ENCODE results near the gene BEST1.

DNA sequence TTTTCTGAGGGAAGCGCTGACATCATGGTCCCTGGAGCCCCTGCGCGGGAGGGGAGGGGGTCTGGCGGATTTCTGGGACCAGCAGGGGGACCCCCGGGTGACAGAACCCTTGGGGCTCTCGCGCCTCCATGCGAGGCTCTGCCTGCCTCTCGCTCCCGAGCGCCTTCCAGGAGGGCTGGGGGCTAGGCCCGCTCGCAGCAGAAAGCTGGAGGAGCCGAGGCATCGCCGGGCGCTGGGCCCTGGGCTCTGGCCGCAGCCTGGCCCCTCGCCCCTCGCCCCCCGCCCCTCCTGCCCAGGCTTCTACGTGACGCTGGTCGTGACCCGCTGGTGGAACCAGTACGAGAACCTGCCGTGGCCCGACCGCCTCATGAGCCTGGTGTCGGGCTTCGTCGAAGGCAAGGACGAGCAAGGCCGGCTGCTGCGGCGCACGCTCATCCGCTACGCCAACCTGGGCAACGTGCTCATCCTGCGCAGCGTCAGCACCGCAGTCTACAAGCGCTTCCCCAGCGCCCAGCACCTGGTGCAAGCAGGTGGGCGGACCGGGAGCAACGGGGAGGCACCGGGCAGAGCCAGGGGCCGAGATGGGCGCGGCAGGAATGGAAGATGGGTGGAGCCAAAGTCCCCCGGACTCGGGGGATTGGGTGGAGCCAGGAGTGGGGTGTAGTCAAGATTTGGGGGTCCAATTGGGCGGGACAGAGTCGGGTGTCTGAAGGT, 5.4 kb downstream of the BEST1 start:
- TF ChIP-seq, protein P1, sequence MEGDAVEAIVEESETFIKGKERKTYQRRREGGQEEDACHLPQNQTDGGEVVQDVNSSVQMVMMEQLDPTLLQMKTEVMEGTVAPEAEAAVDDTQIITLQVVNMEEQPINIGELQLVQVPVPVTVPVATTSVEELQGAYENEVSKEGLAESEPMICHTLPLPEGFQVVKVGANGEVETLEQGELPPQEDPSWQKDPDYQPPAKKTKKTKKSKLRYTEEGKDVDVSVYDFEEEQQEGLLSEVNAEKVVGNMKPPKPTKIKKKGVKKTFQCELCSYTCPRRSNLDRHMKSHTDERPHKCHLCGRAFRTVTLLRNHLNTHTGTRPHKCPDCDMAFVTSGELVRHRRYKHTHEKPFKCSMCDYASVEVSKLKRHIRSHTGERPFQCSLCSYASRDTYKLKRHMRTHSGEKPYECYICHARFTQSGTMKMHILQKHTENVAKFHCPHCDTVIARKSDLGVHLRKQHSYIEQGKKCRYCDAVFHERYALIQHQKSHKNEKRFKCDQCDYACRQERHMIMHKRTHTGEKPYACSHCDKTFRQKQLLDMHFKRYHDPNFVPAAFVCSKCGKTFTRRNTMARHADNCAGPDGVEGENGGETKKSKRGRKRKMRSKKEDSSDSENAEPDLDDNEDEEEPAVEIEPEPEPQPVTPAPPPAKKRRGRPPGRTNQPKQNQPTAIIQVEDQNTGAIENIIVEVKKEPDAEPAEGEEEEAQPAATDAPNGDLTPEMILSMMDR (IDR thresholded peaks at IDR 0.05; ENCODE audit: low read depth, low read length, poor library complexity, severe bottlenecking), result no peak
- no peak for TF ChIP-seq EZH2phosphoT487 (IDR thresholded peaks at IDR 0.05; ENCODE audit: borderline replicate concordance, low read length)

Data from DOHH2 (cell line).